ENCODE results near the gene RHOF.
"Not testable (repeated sequence)": the region's sequence is repeated elsewhere in the genome, so short reads cannot be mapped to it uniquely, and the experiment has no call there.

RHOF gene

DNA sequence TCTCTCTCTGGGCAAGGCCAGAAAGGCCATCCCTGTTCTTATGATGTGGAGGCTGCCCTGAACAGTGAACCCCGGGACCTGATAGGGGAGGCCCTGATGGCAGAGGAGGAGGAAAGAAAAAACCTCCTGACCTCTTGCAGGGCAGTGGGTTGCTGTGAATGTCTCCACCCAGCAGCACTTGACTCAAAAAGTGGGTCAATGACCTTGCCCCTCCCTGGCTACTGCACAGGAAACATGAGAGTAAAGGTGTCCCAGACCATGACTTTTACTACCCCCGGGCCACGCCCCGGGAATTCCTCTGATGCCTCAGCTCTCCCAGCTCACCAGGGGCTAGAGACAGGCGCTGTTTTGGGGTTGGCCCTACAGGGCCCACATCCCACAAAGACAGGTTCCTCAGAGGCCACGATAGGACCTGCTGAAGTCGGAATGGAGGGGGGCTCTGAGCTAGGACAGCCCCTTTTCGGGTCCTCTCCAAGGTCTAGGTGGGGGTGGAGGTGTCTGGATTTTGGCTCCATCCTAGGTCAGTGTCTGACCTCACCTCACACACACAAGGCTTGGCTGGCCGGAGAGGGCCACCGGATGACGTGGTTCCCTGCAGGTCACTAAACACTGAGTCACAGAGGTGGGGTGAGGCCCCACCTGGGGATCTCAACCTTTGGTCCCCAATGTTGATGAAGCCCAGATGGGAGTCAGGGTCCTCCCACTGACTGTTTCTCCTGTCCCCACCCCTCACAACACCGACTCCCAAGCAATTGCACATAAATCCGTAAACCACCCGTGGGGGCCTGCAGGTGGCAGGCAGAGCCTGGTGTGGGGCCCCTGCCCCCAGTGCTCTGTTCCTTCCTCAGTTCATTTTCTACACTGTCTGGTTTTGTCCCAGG, 1.6 kb downstream of the RHOF start:
- no peak for DNase-seq

DNA sequence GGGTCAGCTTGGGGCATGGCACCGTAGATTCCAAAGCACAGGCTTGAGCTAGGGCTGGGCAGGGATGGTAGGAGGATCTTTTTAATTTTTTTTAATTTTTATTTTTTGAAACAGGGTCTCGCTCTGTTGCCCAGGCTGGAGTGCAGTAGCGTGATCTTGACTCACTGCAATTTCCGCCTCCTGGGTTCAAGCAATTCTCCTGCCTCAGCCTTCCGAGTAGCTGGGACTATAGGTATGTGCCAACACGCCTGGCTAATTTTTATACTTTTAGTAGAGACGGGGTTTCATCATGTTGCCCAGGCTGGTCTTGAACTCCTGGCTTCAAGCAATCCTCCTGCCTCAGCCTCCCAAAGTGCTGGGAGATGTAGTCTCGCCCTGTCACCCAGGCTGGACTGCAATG, 2.7 kb downstream of the RHOF start:
- DNase-seq, result not testable (repeated sequence)

DNA sequence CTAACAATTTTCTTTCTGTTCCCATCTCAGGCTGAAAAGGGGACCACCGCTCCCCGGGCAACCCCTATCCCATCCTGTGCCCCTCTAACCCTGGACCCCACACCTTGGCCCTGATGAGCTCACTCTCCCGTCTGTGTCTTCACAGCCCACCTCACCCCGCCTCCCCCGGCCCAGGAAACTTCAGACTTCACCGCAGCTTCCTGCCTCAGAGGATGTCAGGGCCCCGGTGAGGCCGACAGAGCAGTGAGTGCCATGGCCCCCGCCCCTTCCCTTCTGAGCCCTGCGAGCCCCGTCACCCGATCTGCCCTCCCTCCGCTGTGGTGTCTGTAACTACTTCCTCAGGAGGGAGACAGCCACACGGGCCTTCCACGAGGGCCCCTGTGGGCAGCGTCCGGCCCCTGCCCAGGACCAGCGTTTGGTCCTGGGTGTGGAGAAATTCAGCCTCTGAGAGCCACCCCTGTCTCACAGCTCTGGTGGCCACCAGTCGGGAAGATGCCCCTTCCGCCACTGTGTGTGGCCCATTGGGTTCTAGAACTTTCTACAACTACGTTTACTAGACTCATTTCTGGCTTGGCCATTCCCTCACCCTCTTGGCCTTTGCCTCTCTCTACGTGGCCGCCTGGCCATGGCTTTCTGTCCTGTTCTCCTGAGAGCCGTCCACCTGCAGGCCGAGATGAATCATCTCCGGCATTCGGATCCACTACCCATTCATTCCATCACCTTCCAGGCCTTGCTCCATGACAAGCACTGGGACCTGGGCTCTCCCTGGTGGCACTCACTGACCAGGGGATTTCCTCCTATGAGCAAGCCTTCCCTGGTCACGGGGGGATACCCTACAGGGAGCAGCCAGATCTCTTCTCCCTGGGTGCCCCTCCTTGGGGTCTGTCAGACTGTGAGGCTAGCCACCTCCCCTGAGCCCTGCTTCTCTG, 3.4 kb downstream of the RHOF start:
- peak; percentile 38 for DNase-seq

DNA sequence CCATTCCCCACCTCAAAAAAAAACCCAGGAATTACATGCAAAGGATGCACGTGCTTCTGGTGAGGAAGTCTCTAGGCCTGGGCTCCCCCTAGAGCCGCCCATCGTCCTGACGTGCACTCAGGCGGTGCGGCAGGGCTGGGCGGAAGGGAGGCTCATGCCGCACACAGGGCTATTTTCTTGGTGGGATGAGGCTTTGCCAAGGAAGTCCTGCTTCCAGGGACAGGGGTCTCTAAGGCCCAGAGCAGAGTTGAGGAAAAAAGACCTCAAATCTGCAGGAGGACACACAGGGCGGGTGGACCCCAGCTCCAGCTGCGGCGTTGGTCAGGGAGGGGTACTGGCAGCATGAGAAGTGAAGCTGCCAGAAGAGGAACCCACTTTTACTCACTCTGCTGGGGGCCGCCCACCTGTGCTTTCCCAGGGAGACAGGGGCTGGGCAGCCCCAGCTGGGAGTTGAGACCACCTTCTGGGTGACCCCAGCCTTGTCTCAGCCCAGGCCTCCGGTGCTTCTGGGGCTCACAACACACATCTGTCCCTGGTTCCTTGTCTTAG, 4.2 kb downstream of the RHOF start:
- no peak for DNase-seq

DNA sequence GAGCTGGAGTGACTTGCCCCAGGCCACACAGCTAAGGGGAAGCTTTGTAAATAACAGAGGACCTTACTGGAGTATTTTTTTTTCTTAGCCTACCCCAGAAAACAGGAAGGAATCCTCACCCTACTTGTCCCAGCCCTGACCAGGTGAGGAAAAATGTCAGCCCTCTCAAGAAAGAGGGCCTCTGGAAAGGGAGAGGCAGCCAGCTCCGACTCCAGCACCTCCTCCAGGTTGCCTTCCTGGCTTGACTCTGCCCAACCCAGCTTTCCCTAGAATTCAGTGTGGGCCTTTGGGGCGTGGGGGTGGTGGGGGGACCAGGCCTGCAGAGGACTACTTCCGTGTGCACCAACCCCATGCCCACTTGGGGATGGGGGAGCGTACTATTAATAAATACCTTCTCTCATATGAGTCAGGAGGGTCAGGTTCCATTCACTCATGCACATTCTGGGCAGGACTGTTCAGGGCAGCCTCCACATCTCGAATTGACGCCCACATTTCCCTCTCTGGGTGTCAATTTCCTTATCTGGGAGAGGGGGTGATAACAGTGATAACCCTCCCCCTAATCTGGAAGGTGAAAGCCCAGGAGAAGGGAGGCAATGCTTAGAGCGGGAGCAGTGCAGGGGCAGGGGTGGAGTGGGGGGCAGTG, 5.2 kb downstream of the RHOF start:
- DNase-seq, result no peak

DNA sequence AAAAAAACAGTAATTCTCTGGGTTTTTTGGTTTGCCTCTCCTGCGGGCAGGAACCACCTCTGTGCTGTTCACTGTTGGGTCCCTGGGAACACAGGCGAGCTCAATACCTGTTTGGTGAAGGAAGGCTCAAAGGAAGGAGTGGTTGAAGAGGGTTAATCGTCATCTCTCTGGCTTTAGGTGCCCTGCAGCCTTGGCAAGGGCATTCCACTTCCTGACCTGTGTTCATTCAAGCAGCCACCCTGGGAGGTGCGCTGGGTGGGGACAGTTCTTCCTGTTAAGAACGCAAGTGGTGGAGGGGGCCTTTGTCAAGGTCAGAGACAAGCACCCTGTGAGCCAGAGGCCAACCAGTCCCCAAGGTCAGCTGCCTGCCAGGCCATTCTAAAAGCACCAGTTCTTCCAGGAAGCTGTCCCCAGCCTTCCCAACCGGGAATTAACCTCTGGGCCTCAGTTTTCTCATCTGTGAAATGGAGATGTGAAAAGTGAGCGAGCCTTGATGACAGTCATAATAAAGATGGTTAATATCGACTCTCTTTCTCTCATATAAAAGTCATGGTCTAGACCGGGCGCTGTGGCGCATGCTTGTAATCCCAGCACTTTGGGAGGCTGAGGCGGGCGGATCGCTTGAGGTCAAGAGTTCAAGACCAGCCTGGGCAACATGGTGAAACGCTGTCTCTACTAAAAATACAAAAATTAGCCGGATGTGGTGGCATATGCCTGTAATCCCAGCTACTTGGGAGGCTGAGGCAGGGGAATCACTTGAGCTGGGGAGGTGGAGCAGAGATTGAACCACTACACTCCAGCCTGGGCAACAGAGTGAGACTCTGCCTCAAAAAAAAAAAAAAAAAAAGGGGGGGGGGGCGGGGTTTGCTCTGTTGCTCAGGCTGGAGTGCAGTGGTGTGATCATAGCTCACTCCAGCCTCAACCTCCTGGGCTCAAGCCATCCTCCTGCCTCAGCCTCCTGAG, 6.1 kb downstream of the RHOF start:
- no peak for DNase-seq

DNA sequence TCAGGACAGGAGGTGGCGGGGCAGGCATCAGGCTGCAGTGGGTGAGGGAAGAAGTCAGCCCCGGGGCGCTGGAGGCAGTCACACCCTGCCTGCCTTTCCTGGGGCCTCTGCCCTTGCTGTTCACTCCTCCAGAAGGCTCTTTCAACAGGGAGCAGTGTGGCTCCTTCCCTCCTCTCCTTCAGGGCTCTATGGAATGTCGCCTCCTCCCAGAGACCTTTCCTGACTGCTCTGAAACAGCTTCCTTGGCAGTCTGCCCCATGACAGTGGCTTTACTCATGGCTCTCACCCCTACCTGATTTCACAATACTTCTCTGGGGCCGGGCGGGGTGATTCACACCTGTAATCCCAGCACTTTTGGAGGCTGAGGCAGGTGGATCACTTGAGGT, 7.1 kb downstream of the RHOF start:
- DNase-seq, result peak; percentile 96

DNA sequence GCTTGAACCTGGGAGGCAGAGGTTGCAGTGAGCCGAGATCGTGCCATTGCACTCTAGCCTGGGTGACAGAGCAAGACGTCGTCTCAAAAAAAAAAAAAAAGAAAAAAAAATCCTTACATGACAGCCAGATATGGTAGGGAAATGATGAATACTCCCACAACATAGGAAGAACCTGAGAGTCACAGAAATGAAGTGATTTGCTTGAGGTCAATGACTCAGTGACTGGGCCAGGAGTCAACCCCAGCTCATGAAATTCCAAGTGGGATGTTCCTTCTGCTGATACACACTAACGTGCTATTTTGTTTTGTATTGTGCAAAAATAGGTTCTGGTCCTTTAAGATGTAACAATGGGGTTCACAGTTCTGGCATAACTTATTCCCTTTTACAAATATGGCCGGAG, 9.0 kb downstream of the RHOF start:
- DNase-seq, result peak; percentile 87

DNA sequence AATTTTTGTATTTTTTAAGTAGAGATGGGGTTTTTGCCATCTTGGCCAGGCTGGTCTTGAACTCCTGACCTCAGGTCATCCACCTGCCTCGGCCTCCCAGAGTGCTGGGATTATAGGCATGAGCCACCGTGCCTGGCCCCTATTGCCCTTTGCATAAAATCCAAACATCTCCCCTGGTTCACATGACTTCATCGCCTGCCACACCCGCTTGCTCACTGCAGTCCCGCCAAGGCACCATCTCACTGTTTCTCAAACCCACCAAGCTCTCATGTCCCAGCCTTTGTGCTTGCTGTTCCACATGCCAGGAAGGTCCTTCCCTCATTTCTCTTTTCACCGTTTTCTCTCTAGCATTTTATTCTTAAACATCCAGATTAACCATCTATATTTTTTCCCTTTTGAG, 9.7 kb downstream of the RHOF start:
- DNase-seq, result no peak

DNA sequence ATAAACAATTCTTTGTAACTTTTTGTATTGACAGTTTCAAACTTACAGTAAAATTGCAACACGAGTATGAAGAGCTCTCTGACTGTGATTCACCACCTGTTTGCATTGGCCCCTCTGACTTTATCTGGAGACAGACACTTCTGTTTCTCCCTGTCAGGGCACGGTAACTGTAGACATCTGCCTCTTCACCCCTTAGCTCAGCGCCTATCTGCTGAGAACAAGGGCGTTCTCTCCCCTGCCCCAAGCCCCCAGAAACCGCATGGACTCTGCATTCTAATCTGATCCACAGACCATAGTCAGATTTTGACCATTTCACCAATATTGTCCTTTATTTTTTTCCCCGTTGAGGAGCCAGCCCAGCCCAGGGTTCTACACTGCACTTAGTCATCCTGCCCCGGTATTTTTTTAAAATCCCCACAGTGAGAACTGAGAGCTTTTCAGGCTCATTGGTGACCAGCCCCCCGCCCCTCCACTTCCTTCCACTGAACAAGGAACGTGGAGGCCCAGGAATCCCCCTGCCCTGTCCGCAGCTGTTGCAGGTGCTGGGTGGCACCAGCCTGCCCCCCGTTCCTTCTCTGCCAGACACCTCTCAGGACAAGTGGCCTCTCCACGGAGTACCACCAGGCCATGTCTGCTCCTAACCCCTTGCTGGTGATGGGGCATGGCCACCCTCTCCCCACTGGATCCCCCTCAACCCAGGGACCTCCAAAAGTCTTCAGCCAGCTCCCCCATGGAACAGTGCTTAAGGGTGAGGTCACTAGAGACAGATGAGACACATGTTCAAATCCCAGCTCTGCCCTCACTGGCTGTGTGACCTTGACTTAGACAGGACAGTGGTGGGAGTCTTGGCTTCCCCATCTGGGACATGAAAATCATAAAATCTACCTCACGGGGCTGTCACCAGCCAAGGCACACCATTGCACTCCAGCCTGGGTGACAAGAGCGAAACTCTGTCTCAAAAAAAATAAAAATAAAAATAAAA, 11.2 kb downstream of the RHOF start:
- DNase-seq, result no peak

DNA sequence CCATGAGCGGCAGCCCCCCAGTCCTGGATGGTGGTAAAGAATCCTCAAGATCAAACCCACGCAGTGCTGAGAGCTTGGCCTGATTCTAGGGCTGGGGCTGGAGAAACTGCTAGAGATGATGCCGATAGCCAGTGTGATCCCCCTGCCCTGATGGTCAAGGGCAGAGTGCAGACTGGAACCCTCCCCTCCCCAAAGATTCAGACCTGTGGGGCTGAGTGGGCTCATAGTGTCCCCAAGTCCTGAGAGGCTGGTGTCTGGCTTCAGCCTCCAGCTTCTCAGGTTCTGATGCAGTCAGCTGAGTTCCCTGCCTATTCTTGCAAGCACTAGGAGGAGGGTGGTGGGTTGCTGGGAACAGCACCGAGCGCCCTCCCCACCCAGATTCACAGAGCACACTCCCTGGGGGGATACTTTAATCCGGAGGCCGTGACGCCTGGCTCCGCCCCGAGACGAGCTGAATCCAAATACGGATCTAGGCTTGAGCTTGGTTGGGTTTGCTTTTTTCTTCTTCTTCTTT, 11.9 kb downstream of the RHOF start:
- DNase-seq, result no peak

DNA sequence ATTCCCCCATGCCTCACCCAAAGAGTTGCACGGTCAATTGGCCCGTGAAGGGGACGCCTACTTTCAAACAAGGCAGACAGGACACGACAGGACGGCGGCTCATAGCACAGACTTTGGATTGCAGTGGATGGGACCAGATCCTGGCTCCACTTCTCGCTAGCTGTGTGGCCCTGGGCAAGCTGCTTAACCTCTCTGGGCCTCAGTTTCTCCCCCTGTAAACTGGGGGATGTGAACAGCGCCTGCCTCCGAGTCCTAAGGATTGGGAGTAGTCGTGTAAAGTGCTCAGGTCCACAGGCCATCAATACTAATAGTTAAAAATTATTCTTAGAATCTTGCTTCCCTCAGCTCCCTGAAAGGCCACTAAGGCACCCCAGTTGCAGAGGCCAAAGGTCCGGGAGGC, 13.1 kb downstream of the RHOF start:
- no peak for DNase-seq

DNA sequence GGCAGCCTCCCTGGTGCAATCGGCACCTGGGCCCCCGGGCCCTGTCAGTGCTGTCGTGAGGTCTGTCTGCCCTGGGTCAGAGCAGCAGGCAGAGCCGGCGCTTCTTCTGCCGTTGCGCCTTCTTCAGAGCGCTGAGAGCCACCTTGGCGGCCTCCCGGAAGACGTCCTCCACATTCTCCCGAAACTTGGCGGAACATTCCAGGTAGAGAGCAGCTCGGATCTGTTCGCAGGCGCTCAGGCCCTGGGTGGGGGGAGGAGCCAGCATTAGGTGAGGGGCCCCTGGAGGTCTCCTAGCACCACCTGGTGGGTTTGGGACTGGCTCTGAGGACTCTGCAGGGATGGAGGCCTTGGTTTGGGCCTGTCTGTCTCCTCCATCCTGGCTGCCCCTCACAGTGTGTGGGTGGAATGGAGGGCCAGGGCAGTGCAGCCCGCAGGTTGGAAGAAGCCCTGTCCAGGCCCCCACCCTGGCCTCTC, 14.0 kb downstream of the RHOF start:
- DNase-seq, result no peak

DNA sequence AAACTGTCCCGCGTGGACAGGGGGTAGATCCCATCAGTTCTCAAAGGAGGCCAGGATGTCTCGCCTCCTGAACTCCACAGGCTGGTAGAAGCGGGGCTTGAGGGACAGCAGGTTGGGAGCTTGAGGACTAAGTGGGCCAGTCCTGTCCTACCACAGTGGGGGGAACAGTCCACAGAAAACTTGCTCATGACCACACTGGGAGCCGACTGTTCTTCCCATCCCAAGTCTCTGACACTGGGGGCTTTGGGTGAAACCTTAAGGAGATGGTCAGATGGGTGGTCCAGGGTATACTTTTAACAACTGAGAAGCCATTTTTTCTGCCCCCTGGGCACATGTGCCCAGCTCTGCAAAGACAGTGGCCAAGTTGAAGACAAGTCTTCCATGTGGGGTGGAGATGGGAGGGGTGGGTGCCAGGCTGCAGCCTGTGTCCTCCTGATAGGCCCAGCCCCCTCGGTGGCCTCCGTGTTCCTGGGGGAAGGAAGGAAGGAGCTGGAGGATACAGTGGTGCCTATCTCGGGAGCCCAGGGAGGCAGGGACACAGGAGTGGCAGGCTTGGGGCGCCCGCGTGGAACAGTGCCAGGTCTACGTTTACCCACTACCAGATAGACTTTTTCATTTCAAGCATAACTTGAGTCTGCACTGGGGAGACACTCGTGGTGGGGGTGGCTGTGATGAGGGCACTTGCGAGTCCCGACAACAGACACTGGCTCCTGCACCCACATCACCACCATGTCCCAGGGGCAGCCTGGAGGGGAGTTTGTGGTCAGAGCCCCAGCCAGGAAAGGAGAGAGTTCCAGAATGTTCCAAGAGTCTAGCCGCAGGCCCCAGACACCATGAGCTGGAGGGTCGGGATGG, 14.7 kb downstream of the RHOF start:
- DNase-seq, result no peak

DNA sequence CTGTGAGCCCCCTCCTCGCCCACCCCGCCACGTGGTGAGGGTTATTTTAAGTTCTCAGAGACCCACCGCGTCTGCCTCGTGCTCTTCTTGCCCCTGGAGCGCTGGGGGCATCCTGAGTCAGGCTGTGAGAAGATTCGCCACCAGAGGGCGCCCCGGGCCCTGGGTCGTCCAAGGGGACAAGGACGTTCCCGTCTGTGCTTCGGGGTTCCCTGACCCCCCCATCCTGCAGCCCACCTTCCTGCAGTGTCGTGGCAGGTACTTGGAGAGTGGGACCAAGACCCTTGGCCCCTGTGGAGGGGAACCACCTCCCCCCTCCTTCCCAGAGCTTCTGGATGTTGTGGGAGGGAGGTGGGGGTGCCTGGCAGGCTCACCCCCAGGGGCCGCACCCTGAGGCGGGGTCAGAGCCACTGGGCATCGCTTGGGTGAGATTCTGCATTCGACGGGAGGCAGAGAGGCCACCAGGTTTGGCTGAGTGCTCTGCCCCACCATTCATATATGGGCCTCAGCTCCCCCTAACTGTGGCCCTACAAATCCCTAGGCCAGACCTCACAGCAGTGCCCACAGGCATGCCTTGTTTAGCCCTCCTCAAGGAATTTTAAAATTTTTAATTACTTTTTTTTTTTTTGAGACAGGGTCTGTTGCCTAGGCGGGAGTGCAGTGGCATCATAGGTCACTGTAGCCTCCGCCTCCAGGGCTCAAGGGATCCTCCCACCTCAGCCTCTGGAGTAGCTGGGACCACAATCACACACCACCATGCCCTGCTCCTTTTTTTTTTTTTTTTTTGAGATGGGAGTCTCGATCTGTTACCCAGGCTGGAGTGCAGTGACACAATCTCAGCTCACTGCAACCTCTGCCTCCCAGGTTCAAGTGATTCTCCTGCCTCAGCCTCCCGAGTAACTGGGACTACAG, 17.0 kb downstream of the RHOF start:
- DNase-seq, result peak; percentile 49

DNA sequence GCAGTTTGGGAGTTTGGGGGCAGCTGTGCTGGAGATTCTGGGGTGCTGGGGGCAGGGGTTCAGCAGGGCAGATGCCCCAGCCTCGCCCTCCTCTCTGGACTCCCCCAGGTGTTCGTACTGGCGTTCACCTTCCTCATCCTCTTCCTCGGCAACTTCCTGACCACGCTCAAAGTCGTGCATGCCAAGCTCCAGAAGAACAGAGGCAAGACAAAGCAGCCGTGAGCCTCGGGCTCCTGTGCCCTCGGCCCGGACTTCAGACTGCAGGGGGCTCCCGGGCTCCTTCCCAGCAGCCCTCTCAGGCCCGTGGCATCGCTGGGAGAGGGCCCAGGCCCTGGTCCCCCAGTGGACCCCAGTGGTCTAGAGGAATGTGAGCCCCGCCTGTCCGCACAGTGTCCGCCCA, 18.0 kb downstream of the RHOF start:
- DNase-seq, result no peak

DNA sequence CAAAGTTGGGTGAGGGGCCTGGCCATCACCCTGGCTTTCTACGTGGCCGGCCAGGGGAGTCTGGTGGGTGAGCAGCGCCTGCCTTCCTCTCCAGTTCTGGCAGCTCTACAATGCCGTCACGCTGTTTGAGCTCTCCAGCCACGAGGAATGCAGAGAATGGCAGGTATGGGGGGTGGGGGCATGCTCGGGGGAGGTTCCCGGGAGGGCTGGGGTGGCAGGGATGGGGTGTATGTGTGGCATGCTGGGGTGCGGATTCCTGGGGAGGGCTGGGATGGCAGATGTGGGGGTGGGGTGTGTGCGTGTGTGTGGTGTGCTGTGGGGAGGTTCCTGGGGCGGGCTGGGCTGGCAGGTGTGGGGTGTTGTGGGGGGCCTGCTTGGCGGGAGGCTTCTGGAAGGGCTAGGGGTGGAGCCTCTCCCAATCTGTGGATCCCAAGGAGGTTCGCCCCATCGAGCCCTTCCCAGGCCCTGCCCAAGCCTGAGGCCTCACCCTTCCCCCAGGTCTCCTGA, 18.5 kb downstream of the RHOF start:
- no peak for DNase-seq
